Measurements from ENCODE around the gene ATN1.
"Not testable (repeated sequence)": the region's sequence is repeated elsewhere in the genome, so short reads cannot be mapped to it uniquely, and the experiment has no call there.

ATN1 gene

DNA sequence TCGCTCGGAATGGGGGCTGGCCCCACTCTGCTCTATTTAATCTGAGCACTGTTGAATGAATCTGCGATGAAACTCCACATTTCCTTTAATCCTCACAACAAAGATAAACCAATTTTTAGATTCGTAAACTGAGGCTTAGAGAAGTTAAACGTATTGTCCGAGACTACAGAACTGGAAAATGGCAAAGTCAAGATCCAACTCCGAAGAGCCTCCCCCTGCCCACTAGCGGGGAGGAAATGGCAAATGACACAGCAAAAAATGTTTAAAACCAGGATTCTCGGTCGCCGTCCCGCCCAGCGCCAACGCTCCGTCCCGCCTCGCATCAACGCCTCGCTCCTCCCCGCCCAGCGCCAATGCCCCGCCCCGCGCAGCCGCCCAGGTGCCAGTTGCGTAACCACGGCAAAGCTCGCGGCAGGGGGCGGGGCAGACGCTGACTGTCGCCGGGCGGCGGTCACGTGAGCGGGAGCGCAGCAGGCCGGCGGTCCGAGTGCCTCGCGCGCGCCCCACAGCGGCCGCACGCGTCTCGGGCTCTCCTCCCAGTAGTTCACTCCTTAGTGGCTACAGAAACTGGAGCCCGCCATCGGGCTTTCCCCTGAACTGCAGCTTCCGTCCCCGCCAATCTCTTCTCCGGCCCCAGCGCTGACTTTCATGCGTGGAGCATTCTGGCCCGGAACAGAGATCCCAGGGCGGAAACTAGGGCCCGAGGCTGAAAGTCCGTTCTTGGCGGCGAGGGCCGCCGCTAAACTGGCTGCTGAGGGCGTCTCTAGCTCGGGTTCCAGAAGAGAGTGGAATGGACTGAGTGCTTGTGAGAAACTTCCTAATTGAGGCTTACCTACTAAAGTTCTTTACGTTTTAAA, 36.7 kb upstream of the ATN1 start:
- TF ChIP-seq, protein P1, sequence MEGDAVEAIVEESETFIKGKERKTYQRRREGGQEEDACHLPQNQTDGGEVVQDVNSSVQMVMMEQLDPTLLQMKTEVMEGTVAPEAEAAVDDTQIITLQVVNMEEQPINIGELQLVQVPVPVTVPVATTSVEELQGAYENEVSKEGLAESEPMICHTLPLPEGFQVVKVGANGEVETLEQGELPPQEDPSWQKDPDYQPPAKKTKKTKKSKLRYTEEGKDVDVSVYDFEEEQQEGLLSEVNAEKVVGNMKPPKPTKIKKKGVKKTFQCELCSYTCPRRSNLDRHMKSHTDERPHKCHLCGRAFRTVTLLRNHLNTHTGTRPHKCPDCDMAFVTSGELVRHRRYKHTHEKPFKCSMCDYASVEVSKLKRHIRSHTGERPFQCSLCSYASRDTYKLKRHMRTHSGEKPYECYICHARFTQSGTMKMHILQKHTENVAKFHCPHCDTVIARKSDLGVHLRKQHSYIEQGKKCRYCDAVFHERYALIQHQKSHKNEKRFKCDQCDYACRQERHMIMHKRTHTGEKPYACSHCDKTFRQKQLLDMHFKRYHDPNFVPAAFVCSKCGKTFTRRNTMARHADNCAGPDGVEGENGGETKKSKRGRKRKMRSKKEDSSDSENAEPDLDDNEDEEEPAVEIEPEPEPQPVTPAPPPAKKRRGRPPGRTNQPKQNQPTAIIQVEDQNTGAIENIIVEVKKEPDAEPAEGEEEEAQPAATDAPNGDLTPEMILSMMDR (IDR thresholded peaks at IDR 0.05; ENCODE audit: borderline replicate concordance, insufficient read depth, low read depth, low read length) = peak; percentile 89
- H3K4me3 ChIP-seq (ENCODE audit: low read depth, low read length) = peak overlapping the region; percentile 55

DNA sequence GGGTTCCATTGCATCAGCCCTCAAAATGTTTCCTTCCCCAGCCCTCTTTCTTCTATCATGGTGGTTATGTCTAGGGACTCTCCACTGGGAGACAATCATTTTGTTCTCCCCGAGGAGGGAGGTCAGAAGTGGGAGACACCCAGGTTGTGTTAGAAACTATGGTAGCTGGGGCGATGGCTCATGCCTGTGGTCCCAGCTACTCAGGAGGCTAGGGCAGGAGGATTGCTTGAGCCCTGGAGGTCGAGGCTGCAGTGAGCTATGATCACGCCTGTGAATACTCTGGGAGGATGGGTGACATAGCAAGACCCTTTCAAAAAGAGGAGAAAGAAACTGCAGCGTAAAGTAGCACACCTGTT, 36.1 kb upstream of the ATN1 start:
- TF ChIP-seq, protein P1 (IDR thresholded peaks at IDR 0.05; ENCODE audit: borderline replicate concordance, insufficient read depth, low read depth, low read length) = no peak
- peak overlapping the region; percentile 55 for H3K4me3 ChIP-seq (ENCODE audit: low read depth, low read length)

DNA sequence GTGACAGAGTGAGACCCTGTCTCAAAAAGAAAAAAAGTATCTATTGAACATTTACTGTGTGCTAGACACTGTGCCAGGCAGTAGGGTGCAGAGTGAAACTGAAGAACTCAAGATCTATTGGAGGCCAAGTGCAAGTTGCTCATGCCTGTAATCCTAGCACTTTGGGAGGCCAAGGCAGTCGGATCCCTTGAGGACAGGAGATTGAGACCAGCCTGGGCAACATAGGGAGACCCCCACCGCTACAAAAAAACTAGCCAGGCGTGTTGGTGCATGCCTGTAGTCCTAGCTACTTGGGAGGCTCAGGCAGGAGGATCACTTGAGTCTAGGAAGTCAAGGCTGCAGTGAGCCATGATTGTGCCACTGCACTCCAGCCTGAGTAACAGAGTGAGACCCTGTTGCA, 35.1 kb upstream of the ATN1 start:
- H3K4me3 ChIP-seq (ENCODE audit: low read depth, low read length) = not testable (repeated sequence)

DNA sequence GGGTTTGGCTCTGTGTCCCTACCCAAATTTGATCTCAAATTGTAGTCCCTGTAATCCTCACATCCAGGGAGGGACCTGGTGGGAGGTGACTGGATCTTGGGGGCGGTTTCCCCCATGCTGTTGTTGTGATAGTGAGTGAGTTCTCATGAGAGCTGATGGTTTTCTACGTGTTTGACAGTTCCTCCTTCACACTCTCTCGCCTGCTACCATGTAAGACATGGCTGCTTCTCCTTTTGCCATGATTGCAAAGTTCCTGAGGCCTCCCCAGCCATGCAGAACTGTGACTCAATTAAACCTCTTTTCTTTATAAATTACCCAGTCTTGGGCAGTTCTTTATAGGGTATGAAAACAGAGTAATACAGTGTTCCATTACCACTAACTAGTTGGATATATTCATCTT, 33.4 kb upstream of the ATN1 start:
- TF ChIP-seq, protein P1 (IDR thresholded peaks at IDR 0.05; ENCODE audit: borderline replicate concordance, insufficient read depth, low read depth, low read length) = no peak
- H3K4me3 ChIP-seq (ENCODE audit: low read depth, low read length) = no peak overlapping the region

DNA sequence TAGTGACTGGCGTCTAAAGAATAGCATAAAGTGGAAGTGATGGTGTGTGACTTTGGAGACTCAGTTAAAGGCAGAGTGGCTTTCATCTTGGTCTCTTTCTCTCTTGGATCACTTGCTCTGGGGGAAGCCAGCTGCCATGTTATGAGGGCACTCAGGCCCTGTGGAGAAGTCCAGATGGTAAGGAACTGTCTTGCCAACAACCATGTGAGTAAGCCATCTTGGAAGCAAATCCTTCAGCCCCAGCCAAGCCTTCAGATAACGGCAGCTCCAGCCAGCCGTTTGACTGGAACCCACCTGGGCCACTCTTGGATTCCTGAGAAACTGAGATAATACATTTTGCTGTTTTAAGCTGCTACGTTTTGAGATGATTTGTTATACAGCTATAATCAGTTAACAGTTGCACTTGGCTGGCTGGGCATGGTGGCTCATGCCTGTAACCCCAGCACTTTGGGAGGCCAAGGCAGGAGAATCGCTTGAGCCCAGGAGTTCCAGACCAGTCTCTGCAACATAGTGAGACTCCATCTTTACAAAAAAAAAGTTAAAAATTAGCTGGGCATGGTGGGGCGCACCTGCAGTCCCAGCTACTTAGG, 30.8 kb upstream of the ATN1 start:
- TF ChIP-seq, protein P1 (IDR thresholded peaks at IDR 0.05; ENCODE audit: borderline replicate concordance, insufficient read depth, low read depth, low read length) = no peak

DNA sequence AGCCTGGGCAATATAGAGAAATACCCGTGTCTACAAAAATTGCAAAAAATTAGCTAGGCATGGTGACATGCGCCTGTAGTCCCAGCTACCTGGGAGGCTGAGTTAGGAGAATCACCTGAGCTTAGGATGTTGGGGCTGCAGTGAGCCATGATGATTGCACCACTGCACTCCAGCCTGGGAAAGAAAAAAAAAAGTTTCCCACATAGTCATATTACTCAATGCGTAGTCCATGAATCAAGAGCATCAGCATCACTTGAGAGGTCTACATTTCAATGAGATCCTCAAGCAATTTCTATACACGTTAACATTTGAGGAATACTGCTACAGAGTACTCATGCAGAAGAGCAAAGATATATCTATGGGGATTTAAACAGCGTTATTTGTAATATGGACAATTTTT, 28.3 kb upstream of the ATN1 start:
- TF ChIP-seq, protein P1 (IDR thresholded peaks at IDR 0.05; ENCODE audit: borderline replicate concordance, insufficient read depth, low read depth, low read length) = no peak
- no peak overlapping the region for H3K4me3 ChIP-seq (ENCODE audit: low read depth, low read length)

More for the DNA sequence above, 30.8 kb upstream of the ATN1 start:
- no peak overlapping the region for H3K4me3 ChIP-seq (ENCODE audit: low read depth, low read length)

DNA sequence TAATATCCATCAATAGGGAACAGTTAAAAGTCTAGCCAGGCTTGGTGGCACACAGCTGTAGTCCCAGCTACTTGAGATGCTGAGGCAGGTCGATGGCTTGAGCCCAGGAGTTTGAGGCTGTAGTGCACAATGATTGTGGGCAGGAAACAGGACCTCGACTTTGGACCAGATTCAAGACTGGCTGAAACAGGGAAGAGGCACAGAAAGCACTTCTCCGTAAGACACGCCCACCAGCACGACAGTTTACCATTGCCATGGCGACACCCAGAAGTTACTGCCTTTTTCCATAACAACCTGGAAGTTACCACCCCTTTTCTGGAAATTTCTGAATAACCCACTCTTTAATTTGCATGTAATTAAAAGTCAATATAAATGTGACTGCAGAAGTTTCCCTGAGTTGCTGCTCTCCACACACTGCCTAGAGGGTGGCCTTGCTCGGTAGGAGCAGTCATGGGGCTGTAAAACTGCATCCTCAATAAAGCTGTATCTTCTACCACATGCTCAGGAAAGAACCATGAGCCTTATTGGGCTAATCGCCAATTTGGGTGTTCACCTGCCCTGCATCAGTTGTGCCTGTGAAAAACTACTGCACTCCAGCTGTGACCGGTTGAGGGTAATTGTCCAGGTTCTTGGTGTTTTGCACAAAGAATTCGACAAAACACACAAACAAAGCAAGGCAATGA, 27.8 kb upstream of the ATN1 start:
- H3K4me3 ChIP-seq (ENCODE audit: low read depth, low read length) = no peak overlapping the region
- TF ChIP-seq, protein P1 (IDR thresholded peaks at IDR 0.05; ENCODE audit: borderline replicate concordance, insufficient read depth, low read depth, low read length) = no peak
